Erythroblast (primary cell): Measurements from ENCODE around the gene SLF2.

Experiments used
- GATA1 ChIP-seq: IDR thresholded peaks from 2 replicates; pipeline ENCODE4 v1.6.1; 2011; ENCODE audit warnings: low read depth, mild to moderate bottlenecking, control low read depth, low read length, moderate library complexity
- POLR2A ChIP-seq: IDR thresholded peaks from 2 replicates; pipeline ENCODE4 v1.6.1; 2011; ENCODE audit warnings: mild to moderate bottlenecking, low read length

DNA sequence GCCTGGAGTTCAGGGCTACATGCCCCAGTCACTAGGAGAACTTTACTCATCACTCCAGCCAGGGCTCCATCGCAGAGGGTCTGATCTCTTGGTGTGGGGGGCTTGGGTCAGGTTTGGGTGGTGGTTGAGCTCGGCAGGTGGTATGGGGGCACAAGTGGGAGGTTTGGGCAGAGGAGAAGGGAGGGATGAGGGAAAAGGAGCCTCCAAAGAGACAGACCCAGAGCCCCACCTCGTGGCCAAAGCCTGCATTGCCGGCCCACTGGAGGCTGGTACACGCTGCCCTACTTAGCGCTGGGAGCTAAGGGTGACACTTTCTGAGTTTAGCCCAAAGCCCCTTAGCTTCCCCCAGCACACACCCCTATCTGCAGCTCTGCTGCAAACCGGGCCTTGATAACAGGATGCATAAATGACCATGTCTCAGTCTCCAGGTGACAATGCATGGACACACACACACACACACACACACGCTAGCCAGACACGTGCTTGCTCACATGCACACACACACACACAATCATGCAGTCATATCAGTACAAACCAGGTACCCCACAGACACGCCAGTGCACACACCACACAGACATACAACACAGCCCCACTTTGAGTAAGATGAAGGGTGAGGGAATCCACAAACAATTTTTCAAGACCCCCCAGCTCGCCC, 101.6 kb downstream of the SLF2 start:
- TF ChIP-seq POLR2A = no peak
- no peak for TF ChIP-seq GATA1
